RPMI7951 (cell line): ENCODE data around the gene ACAD9. TPM values are rescaled to one million over a fixed set of nuclear protein-coding genes. Genes with fewer than 3 reads are reported as not detected.
A peak's percentile ranks its signal among the peaks of the same experiment; 100 is the strongest.
"Not testable (repeated sequence)": the region's sequence is repeated elsewhere in the genome, so short reads cannot be mapped to it uniquely, and the experiment has no call there.

Source experiments
- DNase-seq: peaks from one replicate; pipeline ENCODE4 v3.0.0-alpha.2; 2012; ENCODE audit warnings: low read depth
- total RNA-seq: library from RNA; depleted of rRNA; stranded (reverse); fragments of >200 nt; shearing (Covaris generic); gene quantifications from 2 replicates; pipeline ENCODE4 v1.2.3, GENCODE V29; 2014; rRNA removed

The ACAD9 gene
- total RNA-seq, result 37.6 and 40.0 TPM in 2 replicates

DNA sequence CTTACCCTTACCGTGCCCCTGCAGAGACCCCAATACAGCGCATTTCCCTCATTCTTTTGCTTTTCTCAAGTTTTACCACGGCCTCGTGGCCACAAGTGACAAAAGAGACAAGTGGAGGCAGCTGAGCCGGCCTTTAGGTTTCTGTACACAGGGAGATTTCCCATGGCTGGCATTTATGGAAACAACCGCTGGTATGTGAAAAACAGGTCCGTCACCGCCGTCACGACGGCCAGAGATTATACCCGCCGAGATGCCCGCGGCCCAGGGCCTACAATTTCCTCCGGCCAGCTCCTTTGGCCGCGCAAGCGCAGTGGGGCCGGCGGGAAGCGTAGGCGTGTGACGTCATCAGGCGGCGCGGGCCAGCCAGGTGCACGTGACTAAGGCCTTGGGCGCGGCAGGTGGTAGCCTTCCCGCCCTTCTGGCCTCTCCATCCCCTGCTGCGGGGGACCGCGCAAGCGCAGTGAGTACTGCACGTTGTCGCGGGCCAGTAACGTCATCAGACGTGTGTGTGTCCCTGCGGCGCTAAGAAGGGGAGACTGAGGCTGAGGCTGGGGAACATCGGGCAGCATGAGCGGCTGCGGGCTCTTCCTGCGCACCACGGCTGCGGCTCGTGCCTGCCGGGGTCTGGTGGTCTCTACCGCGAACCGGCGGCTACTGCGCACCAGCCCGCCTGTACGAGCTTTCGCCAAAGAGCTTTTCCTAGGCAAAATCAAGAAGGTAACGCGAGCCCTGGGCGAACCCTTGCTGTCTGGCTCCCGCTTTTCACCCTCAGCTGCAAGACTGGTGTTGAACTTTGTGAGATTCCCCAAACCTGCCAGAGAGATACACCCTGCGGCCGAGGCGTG, at the start of gene ACAD9:
Gene ACAD9 (plus strand): TSS at position 496 of the 845 bp plus-strand sequence. CDS start 72 bp downstream, at position 568.
- DNase-seq, result peak; percentile 97

DNA sequence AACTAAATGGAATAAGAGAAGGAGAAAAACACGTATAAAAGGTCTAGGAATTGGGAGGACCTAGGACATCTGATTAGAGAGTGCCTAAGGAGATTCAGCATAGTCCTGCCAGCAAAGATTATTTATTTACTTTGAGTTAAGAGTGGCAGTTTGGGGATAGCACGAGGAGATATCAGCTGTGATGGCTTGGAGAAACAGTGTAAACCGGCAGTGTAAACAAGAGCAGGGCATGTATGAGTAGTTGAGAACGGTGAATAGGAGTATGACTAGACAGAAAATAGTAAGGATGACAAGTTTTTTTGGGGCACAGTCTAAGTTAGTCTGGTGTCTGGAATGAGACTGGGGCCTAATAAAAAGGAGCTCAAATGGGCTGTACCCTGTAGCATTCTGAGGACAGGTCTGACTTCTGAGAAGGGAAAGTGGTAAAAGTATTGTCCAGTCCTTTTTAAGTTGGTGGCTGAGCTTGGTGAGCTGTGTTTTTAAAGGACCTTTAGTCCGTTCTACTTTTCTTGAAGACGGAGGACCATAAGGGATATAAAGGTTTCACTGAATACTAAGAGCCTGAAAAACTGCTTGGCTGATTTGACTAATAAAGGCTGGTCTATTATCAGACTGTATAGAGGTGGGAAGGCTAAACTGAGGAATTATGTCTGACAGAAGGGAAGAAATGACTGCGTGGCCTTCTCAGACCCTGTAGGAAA, 49.3 kb upstream of the ACAD9 start:
- not testable (repeated sequence) for DNase-seq

DNA sequence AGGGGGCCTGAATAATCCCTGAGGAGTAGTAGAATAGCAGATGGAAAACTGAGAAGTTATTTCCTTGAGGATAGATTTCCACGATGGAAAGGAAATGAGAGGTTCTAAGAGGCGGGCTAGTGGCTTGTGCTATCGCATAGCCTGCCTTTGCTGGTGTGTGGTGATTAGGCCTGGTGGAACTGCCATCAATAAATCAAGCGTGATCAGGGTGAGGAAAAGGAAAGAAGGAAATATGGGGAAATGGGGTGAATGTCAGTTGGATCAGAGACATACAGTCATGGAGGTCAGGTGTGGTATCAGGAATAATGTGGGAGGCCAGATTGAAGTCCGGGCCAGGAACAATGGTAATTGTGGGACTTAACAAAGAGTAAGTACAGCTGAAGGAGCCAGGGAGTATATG, 48.7 kb upstream of the ACAD9 start:
- DNase-seq, result not testable (repeated sequence)

DNA sequence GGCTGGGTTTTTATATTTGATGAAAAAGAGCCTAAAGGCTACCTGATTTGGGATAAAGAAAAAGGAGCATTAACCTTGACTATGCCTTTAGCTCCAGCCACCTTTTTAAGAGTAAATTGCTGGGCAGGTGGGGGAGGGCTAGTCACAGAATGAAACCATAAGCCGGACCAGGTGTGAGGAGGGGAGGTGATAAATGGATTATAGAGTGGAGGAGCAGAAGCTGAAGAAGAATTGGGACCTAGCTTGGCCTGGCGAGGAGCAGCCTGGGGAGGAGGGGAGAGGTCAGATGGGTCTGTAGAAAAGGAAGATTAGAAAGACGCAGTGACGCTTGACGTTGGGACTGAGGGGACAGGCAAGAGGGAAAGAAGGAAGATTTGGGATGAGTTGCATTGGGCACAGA, 46.4 kb upstream of the ACAD9 start:
- not testable (repeated sequence) for DNase-seq

DNA sequence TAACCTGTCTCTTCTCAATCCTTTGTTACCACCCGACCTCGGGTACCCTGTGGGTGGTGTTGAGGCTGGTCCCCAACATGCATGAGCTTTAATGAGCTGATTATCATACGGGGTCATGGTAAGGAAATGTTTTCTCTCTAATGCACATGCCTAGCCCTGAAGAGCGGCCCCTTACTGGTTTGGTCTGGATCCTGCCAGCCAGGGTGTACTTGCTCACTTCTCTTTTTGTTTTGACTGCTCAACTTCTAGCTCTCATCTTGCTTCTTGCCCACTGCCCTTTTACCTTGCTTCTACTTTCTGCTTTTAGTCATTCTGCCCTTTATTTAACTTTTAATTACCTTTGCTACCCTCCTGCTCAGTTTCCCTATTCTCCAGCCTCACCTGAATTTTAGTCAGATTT, 44.3 kb upstream of the ACAD9 start:
- DNase-seq, result no peak

DNA sequence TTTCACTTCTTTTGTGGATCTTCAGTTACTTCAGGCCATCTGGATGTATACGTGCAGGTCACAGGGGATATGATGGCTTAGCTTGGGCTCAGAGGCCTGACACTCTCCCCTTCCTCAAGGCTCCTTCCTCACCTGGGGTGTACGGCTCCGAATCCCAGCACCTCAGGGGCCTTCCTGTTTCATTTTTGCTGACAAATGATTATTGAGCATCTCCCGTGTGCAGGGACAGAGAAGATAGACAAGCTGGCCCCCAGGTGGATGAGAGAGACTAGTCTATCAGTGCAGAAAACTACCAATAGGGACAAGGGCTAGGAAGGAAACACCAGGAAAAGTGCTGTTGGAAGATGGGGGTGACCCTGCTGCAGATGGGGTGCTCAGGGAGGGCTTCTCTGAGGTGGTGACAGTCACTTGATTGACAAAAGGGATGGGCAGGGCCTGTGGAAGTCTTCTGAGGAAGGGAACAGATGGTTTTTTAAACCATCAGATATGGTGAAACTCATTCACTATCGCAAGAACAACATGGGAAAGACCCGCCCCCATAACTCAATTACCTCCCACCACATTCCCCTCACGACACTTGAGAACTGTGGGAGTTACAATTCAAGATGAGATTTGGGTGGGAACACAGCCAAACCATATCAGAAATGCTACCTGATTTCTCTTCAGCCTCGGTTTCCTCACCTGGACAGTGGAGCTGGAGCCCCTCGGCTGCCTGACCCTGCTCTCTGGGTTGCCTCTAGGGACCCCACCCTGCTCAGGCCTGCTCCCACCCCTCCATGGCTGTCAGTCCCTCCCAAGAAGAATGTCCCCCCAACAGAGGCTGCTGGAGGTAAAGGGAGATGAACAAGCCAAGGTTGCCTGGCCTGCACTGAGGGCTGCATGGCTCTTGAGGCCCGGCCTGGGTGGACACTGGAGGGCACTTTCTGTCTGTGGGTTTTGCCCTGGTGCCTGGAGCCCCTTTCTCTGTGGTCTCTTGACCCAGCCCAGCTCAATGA, 37.2 kb upstream of the ACAD9 start:
- no peak for DNase-seq

DNA sequence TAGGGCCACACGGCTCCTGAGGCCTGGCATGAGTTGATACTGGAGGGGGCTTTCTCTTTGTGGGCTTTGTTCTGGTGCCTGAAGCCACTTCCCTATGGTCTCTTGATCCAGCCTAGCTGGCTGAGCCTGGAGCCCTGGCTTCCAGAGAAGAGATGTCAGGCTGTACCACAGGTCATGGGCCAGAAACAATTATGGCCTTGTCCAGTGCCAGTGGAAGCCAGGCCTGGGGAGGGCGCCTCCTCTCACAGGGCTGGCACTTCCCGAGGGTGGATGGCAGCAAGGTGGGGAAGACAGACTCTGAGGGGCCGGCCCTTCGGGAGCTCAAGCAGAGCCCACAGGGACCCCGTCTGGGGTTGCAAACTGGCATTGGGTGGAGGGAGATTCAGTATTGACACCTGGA, 34.9 kb upstream of the ACAD9 start:
- no peak for DNase-seq

DNA sequence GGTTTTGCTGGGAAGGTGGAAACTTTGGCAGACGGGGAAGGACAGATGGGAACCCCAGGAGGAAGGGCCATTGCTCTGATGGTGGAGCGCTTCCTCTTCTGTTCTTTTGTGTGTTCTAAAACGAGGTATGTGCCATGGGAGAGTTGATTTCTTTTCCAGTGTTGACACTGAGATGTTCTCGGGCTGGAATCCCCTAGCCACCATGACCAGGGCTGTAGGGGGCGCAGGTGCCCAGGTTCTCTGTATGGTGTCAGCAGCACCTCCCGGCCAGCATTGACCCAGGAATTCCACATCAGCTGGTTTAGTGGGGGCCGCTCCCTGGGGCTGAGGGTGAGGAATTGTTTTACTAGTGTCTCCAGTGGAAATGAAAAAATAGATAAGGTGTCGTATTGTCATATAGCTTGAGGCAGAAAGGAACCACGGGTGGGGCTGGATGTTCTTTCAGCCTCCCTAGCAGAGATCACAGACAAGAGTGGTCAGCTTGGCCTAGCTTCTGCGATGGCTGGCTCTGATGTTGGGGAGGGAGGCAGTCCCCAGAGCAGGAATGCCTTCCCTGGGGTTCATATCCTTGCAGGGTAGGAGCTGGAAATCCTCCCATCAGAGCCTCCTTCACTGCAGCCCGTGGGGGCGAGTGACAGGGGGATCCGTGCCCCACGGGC, 34.2 kb upstream of the ACAD9 start:
- peak; percentile 36 for DNase-seq

DNA sequence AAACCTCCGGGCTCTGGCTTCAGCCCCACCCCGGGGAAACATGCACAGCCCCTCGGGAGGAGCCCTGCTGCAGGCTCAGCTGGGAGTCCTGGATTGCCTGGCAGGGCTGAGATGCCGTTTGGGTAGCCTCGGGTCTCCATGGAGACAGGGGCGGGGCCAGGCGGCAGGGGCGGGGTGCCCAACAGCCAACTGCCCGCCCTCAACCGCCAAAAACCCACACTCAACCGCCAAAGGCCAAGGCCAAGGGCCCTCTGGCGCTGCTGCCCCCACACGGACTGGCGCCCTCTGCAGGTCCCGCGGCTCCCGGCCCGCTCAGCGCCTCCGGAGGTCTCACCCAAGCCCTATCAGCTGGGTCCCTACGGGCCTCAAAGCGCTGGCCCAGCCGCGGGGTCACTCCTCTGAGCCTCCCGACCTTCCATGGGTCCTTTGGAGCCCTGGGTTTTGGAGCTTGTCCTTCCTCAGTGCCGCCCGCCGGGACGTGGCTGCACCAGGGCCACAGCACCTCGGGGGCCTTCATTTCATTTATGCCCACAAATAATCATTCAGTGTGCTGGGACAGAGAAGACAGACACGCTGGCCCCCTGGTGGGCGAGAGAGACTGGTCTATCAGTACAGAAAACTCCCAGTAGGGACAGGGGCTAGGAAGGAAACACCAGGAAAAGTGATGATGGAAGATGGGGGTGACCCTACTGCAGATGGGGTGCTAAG, 33.5 kb upstream of the ACAD9 start:
- DNase-seq, result peak; percentile 82

DNA sequence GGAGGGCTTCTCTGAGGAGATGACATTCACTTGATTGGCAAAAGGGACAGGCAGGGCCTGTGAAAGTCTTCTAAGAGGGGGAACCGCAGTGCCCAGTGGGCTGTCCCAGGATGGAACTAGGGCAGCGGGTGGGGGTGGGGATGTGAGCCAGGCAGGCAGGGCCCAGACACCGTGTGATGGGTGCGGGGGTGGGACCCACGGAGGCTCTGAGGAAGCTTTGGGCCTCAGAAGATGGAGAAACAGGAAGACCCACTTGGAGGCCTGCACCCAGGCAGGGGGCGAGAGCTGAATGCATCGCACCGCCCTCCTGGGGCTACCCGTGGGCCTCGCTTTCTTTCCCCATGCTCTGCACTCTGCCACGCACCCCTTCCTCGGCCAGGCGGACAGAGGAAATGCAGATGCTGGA, 32.9 kb upstream of the ACAD9 start:
- DNase-seq, result no peak

DNA sequence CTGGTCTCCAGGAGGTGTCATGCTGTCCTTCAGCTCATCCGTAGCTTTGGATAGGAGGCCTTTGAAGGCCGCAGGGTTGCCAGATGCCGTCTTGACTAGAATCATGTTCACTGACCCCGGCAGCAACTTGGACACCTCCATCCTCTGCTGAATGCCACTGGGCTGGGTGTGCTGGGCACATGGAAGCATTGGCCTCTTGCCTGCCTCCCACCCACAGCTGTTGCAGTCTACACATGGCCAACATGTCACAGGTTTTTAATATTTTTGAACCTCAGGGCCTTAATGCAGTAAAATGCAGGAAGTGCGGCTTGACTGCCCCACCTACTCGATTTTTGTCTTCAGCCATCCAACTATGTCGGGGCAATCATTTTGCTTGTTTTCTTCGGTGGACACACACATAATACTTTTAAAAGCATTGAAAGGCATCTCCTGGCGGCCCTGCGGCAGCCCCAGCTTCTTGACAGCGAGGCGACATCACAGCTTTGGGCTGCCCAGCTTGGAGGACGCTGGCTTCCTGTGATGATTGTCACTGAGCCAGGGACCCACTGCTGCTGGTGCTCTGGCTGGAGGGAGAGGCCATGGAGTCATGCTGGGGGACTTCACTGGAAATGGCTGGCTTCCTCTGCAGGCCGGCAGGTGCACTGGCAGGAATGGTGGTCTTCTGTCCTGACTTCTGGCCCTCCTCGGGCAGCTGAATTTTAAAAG, 31.6 kb upstream of the ACAD9 start:
- no peak for DNase-seq

DNA sequence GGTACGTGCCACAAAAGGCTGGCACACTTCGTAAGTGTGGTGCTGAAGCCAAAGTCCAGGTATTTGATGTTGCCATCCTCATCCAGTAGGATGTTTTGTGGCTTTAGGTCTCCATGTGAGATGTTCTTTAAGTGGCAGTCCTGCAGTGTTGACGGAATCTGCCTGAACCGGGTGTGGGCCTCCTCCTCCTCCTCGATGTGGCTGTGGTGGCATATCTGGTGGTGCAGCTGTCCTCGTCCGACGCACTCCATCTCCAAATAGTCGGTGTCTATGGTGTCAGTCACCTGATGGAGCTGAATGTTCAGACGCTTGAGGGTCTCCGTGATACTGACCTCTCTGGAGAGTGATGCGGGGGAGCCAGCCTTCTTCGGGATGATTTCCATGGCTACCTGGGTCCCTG, 30.5 kb upstream of the ACAD9 start:
- no peak for DNase-seq

DNA sequence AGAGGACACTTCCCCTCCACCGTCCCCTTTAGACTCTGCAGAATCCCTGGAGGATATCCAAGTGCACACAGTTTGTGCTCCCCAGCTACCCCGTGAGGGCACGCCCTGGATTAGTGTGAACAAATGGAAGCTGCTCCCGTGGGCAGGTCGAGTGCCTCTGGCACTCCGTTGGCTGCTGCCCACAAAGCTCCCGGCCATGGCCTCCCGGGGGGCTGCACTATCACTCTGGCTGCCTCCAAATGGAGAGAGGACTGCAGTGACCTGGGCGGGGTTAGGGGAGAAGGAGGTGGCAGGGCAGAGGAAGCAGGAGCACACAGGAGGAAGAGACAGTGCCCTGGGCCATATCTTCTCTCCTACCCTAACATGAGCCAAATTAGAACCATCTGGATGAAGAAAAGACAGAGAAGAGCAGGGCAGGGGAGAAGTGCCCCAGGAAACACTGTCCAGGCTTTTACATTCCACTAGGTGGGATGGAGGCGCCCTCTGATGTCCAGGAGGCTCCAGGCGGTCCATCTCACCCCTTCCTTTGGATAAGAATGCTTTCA, 29.4 kb upstream of the ACAD9 start:
- DNase-seq, result peak; percentile 79

DNA sequence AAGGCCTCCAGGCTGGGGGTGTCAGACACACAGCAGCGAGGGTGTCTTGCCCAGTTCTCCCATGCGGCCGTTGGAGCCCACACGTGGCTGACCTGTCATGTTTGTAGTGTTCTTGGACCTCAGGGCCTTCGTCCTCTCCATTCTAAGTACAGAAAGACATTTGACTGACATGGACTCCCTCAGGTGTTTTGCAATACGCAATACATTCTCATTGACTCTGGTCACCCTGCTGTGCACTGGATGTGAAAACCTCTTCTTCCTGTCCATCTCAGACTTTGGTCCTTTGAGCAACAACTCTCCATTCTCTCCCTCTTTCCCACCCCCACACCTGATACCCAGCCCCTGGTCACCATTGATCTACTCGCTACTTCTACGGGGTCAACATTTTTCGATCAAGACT, 28.9 kb upstream of the ACAD9 start:
- no peak for DNase-seq

DNA sequence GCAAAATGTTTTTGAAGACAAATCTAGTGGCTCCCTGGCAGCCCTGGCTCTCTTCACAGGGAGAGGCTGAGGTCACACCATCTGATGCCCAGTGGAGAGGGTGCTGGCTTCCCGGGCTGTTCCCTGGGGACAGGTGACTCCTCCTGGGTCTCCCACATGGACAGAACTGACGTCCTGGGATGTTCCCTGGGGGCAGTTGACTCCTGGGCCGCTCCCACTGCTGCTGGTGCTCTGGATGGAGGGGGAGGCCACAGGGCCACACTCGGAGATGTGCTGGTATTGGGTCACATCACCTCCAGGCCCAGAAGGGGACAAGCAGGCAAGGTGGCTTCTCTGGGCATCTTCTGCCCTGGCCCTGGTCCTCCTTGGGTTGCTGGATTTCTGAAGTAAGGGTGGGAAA, 27.8 kb upstream of the ACAD9 start:
- no peak for DNase-seq

DNA sequence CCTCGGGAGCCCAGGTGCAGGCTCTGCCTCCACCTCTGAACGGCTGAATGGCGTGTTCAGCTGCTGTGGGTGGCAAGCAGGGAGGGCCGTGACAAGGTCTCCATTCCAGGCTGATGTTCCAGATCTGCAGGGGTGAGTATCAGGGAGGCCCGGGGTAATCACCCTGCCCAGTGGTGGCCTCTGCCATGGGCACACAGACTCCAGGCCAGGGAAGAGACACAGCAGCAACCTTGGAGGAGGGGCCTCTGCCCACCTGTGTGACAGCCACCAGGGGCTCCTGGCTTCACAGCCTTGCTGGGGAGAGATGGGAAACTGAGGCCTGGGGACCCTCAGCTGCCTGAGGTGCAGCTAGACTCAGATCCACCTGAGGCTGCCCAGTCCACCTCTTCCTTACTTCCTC, 25.6 kb upstream of the ACAD9 start:
- DNase-seq, result no peak

DNA sequence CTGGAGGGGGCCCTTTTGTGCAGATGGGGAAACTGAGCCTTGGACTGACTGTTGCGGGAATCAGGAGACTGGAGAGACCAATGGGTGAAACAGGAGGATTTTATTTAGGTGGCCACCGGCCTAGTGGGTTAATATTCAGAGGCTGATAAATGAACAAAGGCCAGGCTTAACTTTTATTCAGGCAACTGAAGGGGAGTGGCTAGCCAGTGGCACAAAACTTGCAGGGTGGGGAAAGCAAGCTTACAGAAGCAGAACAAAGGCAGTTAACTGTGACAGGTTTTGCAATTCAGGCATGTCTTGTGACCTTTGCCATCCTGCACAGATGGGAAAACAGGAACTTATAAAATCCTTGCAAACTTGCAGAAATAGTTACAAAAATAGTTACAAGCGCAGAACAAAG, 24.9 kb upstream of the ACAD9 start:
- no peak for DNase-seq

DNA sequence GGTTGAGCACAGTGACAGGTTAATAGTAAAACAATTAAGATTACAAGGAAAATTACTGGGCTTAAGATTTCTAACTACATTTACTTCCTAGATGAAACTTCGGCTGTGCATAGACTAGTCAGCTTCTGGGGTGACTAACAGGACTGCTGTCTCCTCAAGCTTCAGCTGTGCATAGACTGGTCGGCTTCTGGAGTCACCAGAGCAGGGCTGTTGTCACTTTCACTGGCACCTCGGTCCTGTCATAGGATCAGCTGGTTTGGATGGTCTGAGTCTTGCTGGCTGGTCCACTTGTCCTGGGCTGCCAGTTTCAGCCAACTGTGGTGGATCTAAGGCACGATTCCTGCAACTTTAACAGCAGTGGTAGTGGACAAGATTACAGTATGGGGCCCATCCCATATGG, 23.9 kb upstream of the ACAD9 start:
- no peak for DNase-seq

DNA sequence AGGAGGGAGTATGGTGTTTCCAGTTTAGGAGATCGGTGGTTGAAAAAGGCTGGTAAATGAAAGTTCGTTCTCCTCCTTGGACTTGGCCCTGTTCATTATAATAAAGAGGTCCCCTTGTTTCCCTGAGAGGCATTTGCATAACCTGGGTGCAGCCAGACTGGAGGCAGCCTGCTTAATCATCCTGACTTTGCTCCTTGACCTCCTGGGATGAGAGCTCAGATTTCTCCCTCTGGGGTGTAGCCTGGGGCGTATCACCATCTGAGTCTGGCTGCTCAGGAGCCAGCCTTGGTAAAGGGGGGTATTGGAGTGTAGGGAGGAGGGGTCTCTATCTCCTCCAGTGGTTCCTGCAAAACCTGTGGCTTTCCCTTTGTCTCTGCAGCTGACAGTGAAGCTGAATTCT, 21.3 kb upstream of the ACAD9 start:
- no peak for DNase-seq

DNA sequence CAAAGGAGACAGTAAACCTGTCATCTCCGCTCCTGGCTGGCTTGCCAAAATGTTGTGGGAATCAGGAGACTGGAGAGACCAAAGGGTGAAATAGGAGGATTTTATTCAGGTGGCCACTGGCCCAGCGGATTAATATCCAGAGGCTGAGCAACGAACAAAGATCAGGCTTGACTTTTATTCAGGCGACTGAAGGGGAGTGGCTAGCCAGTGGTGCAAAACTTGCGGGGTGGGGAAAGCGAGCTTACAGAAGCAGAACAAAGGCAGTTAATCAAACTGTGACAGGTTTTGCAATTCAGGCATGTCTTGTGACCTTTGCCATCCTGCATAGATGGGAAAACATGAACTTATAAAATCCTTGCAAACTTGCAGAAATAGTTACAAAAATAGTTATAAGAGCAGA, 19.8 kb upstream of the ACAD9 start:
- no peak for DNase-seq
